ENCODE measurements around the gene AKAP8. TPM values are rescaled to one million over a fixed set of nuclear protein-coding genes. Genes with fewer than 3 reads are reported as not detected.
"Not testable (repeated sequence)": the region's sequence is repeated elsewhere in the genome, so short reads cannot be mapped to it uniquely, and the experiment has no call there.

AKAP8 gene
- total RNA-seq, 1 experiment from 2014 or later, result 17.5 TPM

GRCh38 chr19:15373644-15374043 lies 5.9 kb downstream of the AKAP8 start:
- no peak for DNase-seq (ENCODE audit: low spot score)

- no peak for DNase-seq (ENCODE audit: low spot score)
These were observed 6.7 kb downstream of the AKAP8 start for GRCh38 chr19:15372891-15373301.

GRCh38 chr19:15372470-15372869 lies 7.1 kb downstream of the AKAP8 start:
- DNase-seq (ENCODE audit: low spot score), result no peak

- DNase-seq (ENCODE audit: low spot score), result no peak
These were observed 7.7 kb downstream of the AKAP8 start for GRCh38 chr19:15371786-15372380.

- no peak for DNase-seq (ENCODE audit: low spot score)
These were observed 8.5 kb downstream of the AKAP8 start for GRCh38 chr19:15371119-15371518.

GRCh38 chr19:15369594-15369891 lies 10.0 kb downstream of the AKAP8 start:
- DNase-seq (ENCODE audit: low spot score), result no peak

- DNase-seq (ENCODE audit: low spot score), result no peak
These were observed 10.6 kb downstream of the AKAP8 start for GRCh38 chr19:15368798-15369593.

GRCh38 chr19:15368051-15368632 lies 11.4 kb downstream of the AKAP8 start:
- no peak for DNase-seq (ENCODE audit: low spot score)

GRCh38 chr19:15367439-15367838 lies 12.1 kb downstream of the AKAP8 start:
- no peak for DNase-seq (ENCODE audit: low spot score)

GRCh38 chr19:15365264-15365663 lies 14.3 kb downstream of the AKAP8 start:
- DNase-seq (ENCODE audit: low spot score), result no peak

GRCh38 chr19:15363791-15364190 lies 15.8 kb downstream of the AKAP8 start:
- not testable (repeated sequence) for DNase-seq (ENCODE audit: low spot score)

- not testable (repeated sequence) for DNase-seq (ENCODE audit: low spot score)
These were observed 16.5 kb downstream of the AKAP8 start for GRCh38 chr19:15363048-15363447.

- DNase-seq (ENCODE audit: low spot score), result not testable (repeated sequence)
These were observed 19.6 kb downstream of the AKAP8 start for GRCh38 chr19:15360015-15360414.

- DNase-seq (ENCODE audit: low spot score), result peak; percentile 24
These were observed 20.7 kb downstream of the AKAP8 start for GRCh38 chr19:15358918-15359317.

- no peak for DNase-seq (ENCODE audit: low spot score)
These were observed 21.7 kb downstream of the AKAP8 start for GRCh38 chr19:15357906-15358305.

GRCh38 chr19:15354566-15355296 lies 24.9 kb downstream of the AKAP8 start:
- no peak for DNase-seq (ENCODE audit: low spot score)

GRCh38 chr19:15353908-15354307 lies 25.7 kb downstream of the AKAP8 start:
- no peak for DNase-seq (ENCODE audit: low spot score)

GRCh38 chr19:15352535-15352934 lies 27.1 kb downstream of the AKAP8 start:
- DNase-seq (ENCODE audit: low spot score), result not testable (repeated sequence)

- not testable (repeated sequence) for DNase-seq (ENCODE audit: low spot score)
These were observed 38.3 kb downstream of the AKAP8 start for GRCh38 chr19:15341328-15341727.

GRCh38 chr19:15340086-15340485 lies 39.5 kb downstream of the AKAP8 start:
- no peak for DNase-seq (ENCODE audit: low spot score)

- DNase-seq (ENCODE audit: low spot score), result peak; percentile 52
These were observed 42.4 kb downstream of the AKAP8 start for GRCh38 chr19:15337202-15337601.

- not testable (repeated sequence) for DNase-seq (ENCODE audit: low spot score)
These were observed 43.6 kb downstream of the AKAP8 start for GRCh38 chr19:15335992-15336391.

All from A172 (cell line).